Measurements from ENCODE around the gene CCDC85A.
"Not testable (repeated sequence)": the region's sequence is repeated elsewhere in the genome, so short reads cannot be mapped to it uniquely, and the experiment has no call there.

The CCDC85A gene

DNA sequence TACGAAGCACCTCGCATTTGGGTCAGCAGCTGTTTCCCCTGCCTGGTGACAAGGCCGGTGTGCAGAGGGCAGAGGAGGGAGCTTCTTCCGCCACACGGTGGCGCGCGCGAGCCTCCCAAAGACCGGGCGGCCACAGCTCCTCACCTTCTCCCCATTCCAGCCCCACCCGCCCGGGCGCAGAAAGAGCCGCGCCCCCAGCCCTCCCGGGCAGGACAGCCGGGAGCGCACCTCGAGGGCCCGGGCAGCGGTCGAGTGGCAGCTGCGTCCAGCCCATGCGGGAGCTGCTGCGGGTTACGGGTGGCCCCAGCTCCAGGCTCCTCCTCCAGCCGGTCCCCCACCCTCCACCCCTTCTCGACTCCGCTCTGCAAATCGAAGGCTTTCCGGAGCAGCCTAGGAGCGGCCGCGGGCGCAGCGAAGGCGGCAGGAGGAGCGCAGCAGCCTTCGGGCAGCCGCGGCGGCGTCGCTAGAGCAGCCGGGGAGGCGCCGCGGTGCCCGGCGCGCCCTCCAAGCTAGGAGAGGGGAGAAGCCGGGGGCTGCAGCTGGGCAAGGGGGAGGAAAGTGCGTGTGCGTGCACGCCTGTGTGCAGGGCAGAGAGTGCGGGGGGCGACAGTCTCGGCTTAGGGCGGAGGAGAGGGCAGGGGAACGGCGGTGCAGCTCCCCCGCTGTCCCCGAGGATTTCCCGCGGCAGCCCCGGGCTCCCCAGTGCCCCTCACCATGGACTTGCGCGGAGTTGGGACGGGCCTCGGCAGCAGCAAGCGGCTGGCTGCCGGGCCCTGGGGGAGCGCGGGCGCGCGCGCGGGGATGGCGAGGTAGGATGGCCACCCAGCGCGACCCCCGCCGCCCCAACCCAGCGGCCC is at the start of gene CCDC85A:
Gene CCDC85A, plus strand, starts transcription at position 348 of the 857 bp plus-strand sequence. CDS start 635 bp downstream, outside the sequence.
- DNase-seq = peak; percentile 26

DNA sequence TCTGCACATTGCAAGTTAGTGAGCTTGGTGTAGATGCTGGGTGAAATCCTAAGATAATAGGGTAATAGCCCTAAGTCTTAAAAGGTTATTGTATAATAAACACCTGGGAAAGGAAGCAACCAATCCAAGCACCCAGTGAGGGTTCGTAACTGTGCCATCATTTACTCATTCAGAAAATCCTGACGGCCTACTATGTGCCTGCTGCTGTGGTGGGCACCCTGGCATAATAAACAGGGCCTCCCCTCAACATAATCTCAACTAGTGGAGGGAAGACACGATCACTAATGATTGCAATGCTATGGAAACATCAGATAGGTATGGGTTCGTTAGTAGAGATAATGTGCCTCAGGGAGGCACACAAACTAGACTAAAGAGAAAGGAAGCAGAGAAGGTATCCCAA is 48.9 kb upstream of the CCDC85A start:
- no peak for DNase-seq

DNA sequence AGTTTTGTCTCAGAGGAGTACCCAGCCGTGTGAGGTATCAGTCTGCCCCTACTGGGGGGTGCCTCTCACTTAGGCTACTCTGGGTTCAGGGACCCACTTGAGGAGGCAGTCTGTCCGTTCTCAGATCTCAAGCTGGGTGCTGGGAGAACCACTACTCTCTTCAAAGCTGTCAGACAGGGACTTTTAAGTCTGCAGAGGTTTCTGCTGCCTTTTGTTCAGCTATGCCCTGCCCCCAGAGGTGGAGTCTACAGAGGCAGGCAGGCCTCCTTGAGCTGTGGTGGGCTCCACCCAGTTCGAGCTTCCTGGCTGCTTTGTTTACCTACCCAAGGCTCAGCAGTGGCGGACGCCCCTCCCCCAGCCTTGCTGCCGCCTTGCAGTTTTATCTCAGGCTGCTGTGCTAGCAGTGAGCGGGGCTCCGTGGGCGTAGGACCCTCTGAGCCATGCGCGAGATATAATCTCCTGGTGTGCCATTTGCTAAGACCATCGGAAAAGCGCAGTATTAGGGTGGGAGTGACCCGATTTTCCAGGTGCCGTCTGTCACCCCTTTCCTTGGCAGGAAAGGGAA is 41.2 kb upstream of the CCDC85A start:
- not testable (repeated sequence) for DNase-seq

DNA sequence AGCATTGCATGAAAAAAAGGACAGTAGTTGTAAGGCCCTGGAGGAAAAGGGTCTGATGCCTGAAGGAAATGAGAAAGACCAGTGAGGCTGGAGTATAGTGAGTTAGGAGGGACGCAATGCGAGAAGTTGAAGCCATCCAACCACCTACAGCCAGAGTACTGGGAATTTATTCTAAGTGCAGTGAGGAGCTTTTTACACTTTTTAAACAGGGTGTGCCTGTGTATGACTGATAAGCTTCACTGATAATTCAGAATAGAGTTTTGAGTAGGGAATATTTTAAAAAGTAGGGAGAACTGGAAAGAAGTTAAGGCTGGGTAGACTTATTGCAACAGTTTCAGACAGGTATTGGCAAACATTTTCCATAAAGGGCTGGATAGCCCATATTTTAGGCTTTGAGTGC is 35.9 kb upstream of the CCDC85A start:
- DNase-seq = no peak

DNA sequence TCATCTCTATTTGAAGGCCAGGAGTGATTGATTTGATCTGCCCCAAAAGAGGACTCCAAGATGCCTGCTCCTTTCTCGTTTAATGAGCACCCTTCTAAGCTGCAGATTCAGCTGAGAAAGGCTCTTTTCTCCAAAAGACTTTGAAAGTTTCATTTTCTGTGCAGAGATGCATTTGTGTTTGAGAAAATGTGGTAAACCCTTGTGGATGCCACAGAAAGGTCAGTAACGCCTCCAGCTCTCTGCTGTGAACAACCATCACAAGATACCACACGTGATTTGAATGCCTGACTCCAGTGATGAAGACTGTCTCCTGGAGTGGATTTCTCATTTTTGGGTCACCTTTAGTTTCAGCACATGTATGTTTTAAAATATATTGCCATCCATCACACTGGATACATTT is 35.0 kb upstream of the CCDC85A start:
- no peak for DNase-seq

DNA sequence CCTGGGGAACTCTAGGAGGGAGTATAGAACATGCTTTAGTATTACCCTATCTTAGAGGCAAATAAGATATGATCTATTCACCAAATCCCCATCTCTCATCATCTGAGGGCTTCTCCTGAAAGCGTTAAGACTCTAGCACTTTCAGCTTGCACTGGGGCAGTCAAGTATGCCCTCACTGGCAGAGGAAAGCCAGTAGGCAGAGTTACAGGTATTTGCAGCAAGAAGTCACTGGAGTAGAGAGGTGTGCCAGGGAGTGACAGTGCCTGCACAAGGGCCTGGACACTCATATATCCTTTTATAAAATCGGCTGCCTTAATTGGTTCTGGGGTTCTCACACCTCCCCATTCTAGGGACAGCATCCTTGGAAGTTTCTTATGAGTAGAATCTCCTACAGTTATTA is 31.9 kb upstream of the CCDC85A start:
- DNase-seq = no peak

DNA sequence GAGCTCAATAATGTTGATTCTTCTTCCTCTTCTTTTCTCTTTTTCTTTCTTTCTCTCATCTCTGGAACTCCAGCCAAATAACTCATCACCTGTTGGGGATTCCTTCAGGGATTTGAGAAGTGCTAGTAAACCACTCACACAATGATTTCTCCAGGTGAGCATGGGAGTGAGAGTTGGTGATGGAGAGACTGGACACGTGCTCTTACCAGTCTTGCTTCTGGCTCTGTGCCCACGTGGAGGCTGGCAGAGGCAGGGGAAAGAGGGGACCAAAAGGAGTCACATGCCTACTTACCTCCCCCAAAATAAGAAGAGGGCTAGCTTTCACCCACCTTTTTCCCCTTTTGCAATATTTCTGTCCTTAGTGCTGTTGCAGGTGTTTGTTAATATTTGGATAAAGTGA is 28.6 kb upstream of the CCDC85A start:
- no peak for DNase-seq

DNA sequence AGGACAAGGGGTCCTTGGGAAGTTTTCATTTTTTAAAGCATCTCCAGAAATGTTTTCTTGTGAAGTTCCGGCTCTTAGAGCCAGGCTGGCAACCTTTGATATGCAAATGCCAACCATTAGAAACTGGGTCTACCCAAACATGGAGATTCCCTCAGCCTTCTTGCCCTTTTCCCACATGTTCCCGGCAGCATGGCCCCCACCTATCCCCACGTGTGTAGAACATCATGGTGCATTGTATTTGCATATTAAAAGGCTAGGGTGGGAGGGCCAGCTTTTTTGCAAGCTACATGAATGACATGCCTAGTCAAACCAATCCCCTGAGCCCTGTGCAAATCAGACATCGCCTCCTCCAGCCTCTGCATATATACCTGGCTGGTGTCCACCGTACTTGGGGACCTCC is 23.9 kb upstream of the CCDC85A start:
- DNase-seq = not testable (repeated sequence)

DNA sequence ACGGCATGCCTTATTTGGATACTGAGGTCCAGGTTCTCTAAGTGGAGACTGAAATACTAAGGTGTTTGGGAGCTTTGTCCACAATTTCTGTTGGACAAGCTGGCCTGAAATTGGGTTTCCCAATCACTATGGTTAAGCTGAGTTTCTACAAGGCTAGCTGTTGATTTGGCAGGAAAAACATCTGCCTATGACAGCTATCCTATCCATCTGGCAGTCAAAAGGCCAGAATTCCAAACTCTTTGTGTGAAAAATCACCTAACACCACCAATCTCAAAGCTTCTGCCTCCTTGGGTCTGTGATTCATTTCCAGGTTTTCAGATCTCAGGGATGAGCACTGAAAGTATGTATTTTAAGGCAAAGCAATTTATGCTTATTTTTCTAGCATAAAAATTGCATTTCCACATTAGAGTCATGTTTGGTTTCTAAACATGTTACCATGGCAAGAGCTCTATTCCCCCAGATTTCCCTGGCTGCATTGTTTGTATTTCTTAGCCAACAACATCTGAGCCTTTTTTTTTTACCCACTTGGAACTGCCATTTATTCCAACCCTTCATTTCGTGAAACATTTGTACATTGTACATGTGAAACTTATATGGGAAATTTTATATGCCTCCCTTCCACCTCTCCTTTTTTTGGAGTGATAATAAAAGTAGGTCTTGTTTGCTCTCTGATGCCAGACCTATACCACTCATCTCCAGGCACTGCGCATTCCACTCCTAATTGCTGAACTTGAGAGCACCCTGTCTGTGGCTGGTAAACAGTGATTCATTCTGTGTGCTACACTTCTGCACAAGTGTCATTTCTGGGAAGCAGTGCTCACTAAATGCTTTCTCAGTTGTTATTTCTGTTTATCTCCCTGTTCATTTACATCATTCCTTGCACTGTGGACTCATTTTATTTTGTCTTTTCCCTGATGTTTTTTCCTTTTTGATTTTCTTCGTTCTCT is 15.9 kb upstream of the CCDC85A start:
- no peak for DNase-seq

DNA sequence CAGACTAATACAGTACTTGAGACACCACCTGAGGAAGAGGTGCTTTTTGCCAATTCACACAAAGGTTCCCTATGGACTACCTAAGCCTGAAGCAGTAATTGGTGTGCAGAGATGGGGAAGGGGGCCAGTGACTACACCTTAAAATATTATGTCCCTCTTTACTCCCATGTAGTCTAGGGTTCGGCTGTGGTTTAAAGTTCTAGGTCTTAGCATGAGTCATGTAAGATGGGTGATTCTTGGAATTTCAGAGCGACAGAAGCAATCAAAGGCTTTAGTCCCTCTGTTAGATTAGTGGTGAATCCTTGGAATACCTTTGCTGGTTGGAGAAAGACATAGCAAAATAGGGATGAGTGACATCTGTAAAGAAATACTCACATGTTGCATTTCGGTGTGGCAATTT is 14.3 kb upstream of the CCDC85A start:
- no peak for DNase-seq

DNA sequence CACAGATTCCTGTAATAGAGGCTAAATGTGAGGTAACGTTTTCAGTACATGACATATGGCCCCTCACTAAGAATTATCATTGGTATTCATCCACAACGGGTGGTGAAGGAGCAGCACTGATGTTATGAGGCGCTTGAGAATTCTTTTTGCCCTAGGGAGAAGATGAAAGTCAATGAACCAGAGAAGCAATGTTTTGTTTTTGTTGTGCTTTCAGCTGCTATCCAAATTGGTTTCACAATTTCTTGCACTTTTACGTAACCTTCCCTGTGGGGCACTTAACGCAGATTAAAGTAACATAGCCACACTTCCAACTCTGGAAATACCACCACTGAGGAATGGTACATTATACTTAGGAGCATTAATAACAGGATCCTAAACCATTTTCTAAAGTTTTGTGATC is 13.3 kb upstream of the CCDC85A start:
- no peak for DNase-seq

DNA sequence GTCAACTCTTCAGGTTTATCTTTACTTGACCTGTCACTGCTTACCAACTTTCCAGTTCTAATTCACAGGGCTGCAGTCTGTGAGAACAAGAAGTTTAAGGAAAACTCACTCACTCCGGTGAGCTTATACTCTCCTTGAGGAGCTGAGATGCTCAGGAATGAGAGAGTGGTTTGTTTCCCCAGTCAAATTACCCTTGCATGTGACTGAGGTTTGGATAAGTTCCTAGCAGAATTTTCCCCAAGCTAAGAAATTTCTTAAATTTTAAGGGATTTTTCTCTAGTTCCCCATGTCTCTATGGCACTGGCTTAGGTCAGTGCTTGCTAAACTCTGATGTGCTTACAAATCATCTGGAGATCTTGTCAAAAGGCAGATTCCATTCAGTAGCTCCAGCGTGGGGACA is 12.8 kb upstream of the CCDC85A start:
- DNase-seq = no peak

DNA sequence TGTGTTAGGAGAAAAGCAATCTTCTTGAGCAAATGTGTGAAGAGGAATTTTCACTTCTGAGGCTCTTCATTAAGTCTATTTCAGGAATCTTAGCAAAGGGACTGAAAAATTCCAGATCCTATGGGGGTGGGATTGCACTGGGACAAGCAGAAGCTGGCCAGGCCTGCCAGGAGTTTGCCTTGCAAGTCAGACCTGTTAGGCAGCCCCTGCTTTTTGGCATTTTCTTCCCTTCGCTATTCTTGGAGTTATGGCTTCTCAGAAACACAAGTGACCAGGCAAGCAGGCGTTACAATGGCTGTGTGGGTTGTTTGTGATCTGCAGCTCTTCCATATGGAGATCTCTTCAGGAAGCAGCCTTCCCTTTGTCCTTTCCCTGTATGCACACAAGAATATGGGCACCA is 8.0 kb upstream of the CCDC85A start:
- no peak for DNase-seq

DNA sequence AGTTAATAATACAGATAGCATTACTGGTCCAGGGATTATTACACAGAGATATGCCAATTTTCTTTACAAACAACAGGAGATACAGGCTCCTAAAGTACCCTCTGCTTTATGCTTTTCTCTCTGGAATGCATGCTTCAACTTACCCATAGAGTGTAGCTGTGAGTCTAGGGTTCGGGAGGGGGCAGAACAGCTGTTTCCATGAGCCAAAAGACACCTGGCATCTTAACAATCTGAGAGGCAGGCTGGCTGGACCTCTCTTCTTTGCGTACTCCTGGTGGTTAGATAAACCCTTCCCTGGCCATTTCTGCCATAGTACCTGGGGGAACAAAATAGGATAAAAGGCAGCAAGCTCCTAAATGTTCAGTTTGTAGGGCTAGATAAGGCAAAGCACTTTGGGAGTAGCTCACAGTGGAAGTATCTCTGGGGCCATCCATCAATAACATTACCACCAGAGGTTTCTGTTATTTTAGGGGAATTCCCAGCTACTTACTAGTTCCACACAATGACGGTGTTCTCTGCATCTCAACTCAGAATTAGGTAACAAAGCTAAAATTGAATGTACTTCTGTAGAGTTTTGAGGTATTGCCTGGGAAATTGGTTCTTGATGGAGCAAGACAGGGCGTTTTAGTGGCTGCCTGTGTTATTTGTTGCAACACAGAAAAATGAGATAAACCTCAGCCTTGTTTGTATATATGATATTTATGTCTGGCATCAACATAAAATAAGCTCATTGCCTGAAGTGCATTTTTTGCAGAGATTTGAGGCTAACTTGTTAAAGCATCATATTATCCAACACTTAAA is 6.2 kb upstream of the CCDC85A start:
- DNase-seq = no peak

DNA sequence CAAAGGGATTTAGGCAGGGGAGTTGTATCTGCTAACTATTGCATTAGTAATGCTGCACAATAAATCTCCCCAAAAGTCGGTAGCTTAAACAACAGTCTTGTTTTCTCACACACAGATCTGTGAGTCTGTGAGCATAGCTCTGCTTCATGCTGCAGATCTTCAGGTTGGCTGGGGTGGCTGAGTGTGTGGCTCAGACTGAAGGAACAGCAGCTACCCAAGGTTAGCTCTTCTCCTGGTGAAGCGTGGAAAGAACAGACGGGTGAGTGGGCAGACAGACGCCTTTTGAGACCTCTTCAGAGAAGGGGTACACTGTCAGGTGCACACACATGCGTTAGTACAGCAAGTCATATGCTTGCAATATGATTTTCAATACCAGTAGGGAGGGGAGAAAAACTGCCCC is 3.9 kb upstream of the CCDC85A start:
- no peak for DNase-seq

DNA sequence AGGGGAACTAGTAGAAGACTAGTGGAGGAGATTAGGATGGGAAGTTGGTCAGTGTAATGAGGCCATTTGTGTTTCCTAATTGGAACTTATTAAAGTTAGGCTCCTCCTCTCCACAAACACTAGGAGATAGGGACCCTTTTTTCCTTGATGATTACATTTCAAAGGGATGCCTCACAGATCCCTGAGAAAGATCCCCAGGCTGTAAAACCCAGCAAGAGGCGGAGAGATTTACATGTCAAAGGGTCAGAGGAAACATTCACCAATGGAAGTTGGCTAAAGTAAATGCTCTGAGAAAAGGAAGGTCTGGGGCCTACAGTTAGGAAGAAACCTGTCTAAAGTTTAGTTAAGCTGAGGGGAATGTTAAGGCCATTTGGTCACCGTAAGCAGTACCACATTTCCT is 1.4 kb upstream of the CCDC85A start:
- DNase-seq = no peak

DNA sequence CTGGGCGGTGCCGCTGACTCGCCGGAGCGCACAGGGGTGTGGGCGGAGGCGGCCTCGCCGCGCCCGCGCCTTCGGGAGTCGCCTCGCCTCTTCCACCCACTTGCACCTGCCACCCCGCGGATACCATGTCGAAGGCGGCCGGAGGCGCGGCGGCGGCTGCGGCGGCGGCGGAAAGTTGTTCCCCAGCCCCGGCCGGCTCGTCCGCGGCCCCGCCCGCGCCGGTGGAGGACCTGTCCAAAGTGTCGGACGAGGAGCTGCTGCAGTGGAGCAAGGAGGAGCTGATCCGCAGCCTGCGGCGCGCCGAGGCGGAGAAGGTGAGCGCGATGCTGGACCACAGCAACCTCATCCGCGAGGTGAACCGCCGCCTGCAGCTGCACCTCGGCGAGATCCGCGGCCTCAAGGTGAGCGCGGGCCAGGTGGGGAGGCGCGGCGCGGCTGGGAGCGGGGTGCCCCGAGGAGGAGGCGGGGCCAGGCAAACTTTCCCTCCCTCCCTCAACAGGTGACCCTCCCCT is 766 bp downstream of the CCDC85A start:
- DNase-seq = no peak

DNA sequence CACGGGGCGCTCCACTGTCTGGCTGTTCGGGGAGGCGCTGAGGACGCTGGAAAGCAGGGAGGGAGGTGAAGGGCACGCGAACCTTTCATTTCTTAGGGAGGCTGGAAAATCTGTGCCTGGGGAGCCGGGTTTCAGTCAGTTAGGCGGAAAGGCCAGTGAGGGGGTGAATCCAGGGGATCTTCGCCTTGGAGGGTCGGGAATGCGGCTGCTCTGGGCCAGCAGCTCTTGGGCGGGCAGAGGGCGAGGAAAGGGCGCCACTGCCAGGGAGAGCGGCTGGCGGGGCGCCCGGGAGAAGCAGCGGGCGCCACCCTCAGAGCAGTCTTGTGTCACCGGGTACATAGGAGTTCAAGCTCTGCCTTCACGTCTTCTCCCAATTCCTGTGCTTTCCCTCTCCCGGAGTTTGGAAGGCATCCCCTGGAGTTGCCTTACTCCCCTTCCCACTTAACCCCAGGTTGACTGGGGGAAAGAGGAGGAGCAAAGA is 1.4 kb downstream of the CCDC85A start:
- no peak for DNase-seq

DNA sequence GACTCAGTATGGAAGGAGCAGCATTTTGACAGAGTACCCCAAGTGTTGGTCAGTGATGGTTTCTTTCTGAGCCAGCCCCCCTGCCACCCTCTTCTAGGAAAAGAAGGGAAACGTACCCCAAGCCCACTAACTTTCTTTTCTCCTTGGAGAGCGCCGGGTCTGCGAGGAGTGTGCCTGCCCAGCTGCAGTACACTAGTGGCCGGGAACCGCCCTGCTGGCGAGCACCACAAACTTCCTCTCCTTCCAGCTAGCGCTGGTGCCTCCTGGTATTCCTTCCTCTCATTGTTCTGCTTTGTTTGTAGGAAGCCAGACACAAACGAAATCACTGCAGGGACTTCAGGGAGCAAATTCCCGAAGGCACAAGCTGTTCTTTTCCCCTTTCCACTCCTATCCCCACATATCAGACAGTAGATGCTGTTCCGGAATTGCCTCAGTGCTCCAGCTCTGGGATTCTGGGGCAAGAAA is 1.8 kb downstream of the CCDC85A start:
- no peak for DNase-seq

DNA sequence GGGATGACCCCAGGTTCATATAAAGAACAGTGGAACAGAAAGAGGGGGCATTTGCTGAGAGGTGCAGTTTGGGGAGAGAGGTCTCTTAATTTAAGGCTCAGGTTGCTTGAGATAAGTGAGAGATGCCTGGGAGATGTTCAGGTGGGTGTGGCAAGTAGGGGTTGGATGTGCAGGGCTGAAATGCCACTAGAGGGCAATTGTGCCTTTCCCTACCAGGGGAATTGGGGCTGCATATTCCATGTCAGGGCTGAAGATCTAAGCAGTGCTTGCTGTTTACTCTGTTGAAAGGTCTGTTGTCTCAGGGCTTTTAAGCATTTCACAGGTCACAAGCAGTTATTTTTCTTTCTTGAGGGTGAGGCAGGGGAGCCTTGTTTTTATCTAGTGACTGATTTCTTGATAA is 7.8 kb downstream of the CCDC85A start:
- no peak for DNase-seq

DNA sequence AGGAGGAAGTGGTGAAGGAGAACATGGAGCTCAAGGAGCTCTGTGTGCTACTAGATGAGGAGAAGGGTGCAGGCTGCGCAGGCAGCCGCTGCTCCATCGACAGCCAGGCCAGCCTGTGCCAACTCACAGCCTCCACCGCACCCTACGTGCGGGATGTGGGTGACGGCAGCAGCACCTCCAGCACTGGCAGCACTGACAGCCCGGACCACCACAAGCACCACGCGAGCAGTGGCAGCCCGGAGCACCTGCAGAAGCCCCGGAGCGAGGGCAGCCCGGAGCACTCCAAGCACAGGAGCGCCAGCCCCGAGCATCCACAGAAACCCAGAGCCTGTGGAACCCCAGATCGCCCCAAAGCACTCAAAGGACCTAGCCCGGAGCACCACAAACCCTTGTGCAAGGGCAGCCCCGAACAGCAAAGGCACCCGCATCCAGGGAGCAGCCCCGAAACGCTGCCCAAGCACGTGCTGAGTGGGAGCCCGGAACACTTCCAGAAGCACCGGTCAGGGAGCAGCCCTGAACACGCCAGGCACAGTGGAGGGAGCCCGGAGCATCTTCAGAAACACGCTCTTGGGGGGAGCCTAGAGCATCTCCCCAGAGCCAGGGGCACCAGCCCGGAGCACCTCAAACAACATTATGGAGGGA is 9.0 kb downstream of the CCDC85A start:
- DNase-seq = no peak

DNA sequence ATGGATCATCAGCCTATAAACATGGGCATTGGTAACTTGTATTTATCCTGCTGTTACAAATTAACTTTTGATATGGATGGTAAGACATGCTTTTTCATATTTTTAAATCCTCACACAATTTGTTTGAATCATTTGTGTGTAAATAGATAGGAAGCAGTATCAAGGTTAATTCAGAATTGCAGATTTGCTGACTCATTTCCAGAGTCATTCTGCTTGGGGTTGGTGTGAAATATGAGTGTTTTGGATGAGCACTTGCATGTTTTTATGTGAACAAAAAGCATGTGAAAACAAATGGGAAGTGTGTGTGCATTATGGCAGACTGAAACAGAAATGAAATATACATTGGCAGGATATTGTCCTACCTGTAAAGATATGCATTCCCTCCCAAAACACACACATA is 11.8 kb downstream of the CCDC85A start:
- no peak for DNase-seq
